Measurements from ENCODE around the gene SIAH3.

DNA sequence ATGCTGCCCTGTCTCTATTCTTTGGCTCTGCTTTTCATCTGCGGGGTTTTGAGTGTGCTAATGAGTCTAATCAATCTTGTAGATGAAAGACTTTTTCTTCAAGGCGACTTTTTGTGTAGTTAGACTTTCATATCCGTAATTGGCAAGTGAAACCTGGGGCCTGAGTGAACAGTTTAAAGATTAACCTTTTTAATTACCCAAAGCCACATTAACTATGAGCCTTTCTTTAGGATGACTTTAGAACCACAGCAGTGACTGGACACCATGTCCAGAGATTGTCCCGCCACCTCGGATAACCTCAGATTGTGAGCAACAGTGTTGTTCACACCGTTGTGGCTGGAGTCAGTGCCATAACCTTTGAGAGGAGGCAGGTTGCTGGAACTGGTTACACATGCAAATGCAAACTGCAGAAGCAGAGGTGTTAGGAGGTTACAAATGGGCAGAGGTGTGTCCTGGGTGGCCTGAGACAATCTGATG is 58.7 kb downstream of the SIAH3 start:
- TF ChIP-seq, protein P1, sequence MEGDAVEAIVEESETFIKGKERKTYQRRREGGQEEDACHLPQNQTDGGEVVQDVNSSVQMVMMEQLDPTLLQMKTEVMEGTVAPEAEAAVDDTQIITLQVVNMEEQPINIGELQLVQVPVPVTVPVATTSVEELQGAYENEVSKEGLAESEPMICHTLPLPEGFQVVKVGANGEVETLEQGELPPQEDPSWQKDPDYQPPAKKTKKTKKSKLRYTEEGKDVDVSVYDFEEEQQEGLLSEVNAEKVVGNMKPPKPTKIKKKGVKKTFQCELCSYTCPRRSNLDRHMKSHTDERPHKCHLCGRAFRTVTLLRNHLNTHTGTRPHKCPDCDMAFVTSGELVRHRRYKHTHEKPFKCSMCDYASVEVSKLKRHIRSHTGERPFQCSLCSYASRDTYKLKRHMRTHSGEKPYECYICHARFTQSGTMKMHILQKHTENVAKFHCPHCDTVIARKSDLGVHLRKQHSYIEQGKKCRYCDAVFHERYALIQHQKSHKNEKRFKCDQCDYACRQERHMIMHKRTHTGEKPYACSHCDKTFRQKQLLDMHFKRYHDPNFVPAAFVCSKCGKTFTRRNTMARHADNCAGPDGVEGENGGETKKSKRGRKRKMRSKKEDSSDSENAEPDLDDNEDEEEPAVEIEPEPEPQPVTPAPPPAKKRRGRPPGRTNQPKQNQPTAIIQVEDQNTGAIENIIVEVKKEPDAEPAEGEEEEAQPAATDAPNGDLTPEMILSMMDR (IDR thresholded peaks at IDR 0.05; ENCODE audit: low read length) = no peak
- TF ChIP-seq EZH2 (IDR thresholded peaks at IDR 0.05; ENCODE audit: borderline replicate concordance, low read length) = no peak
